HG03097 (cell line): ENCODE results near the gene HDAC5.
"Not testable (repeated sequence)": the region's sequence is repeated elsewhere in the genome, so short reads cannot be mapped to it uniquely, and the experiment has no call there.

Experiments used
- ATAC-seq: cut with Tn5 transposase; IDR thresholded peaks from one replicate; pipeline ENCODE4 v1.9.1; 2021; ENCODE audit not compliant: unreplicated experiment, low FRiP score

Gene HDAC5

GRCh38 chr17:44037471-44037870 is 86.0 kb downstream of the HDAC5 start:
- no peak for ATAC-seq

- not testable (repeated sequence) for ATAC-seq
Observed at GRCh38 chr17:44034688-44035087, 88.8 kb downstream of the HDAC5 start.

- no peak for ATAC-seq
Observed at GRCh38 chr17:44033861-44034408, 89.5 kb downstream of the HDAC5 start.

GRCh38 chr17:44030482-44030881 is 93.0 kb downstream of the HDAC5 start:
- no peak for ATAC-seq

GRCh38 chr17:44029736-44030135 is 93.7 kb downstream of the HDAC5 start:
- ATAC-seq = no peak
